DND-41 (cell line): ENCODE measurements around the gene KRTAP2-2.
"Not testable (repeated sequence)": the region's sequence is repeated elsewhere in the genome, so short reads cannot be mapped to it uniquely, and the experiment has no call there.

Experiments used
- ATAC-seq: fragments of 200-7000 bp; cut with Tn5 transposase; 3 replicates; pipeline ENCODE4 v1.9.1; 2021; ENCODE audit warnings: low read depth; ENCODE audit not compliant: insufficient read depth
- DNase-seq: peaks from one replicate; pipeline ENCODE4 v3.0.0-alpha.2; 2020
- H2AFZ ChIP-seq: 2 replicates; pipeline ENCODE4 v1.6.0; 2012; ENCODE audit warnings: low read depth, low read length
- H3K27ac ChIP-seq: 2 replicates; pipeline ENCODE4 v1.5.1; 2012; ENCODE audit warnings: low read length, inconsistent platforms
- H3K27me3 ChIP-seq: fragments of 200-600 bp; sonication (generic); 2 replicates; pipeline ENCODE4 v1.6.0; 2012; ENCODE audit warnings: low read length, mild to moderate bottlenecking, inconsistent platforms; ENCODE audit not compliant: insufficient read depth, poor library complexity
- H3K36me3 ChIP-seq: 2 replicates; pipeline ENCODE4 v1.5.1; 2012; ENCODE audit warnings: low read length, inconsistent platforms; ENCODE audit not compliant: insufficient read depth
- H3K4me1 ChIP-seq: 2 replicates; pipeline ENCODE4 v1.5.1; 2012; ENCODE audit warnings: mild to moderate bottlenecking, low read length; ENCODE audit not compliant: insufficient read depth
- H3K4me2 ChIP-seq: 2 replicates; pipeline ENCODE4 v1.6.0; 2012; ENCODE audit warnings: mild to moderate bottlenecking, moderate library complexity, low read length, inconsistent platforms; ENCODE audit not compliant: insufficient read depth
- H3K4me3 ChIP-seq, 2 experiments: fragments of 200-600 bp in 1 of 2; shearing (Covaris generic) in 1 of 2; 2 replicates each; pipeline ENCODE4 v1.5.1; 2012 to 2016; ENCODE audit warnings: inconsistent platforms in 2 of 2, low read length in 2 of 2, mild to moderate bottlenecking in 2 of 2, low read depth in 1 of 2, moderate library complexity in 1 of 2
- H3K79me2 ChIP-seq: 2 replicates; pipeline ENCODE4 v1.6.0; 2012; ENCODE audit warnings: low read length, inconsistent platforms; ENCODE audit not compliant: insufficient read depth
- H3K9ac ChIP-seq: 2 replicates; pipeline ENCODE4 v1.6.0; 2012; ENCODE audit warnings: low read depth, mild to moderate bottlenecking, inconsistent platforms, low read length, moderate library complexity
- H3K9me3 ChIP-seq: 2 replicates; pipeline ENCODE4 v1.5.1; 2012; ENCODE audit warnings: low read length, moderate library complexity, mild to moderate bottlenecking, inconsistent platforms; ENCODE audit not compliant: insufficient read depth, severe bottlenecking
- H4K20me1 ChIP-seq: 2 replicates; pipeline ENCODE4 v1.6.0; 2012; ENCODE audit warnings: low read length; ENCODE audit not compliant: insufficient read depth
- EZH2 ChIP-seq: IDR thresholded peaks from 3 replicates; pipeline ENCODE4 v1.6.1; 2012; ENCODE audit warnings: borderline replicate concordance, low read depth, mild to moderate bottlenecking, moderate library complexity, low read length, inconsistent platforms; ENCODE audit not compliant: severe bottlenecking
- TF ChIP-seq, protein P1 (sequence below): IDR thresholded peaks from 2 replicates; pipeline ENCODE4 v1.5.1; 2012; ENCODE audit warnings: borderline replicate concordance, low read length, moderate library complexity, mild to moderate bottlenecking; ENCODE audit not compliant: poor library complexity, severe bottlenecking; ENCODE audit errors: extremely low read depth

Gene KRTAP2-2

DNA sequence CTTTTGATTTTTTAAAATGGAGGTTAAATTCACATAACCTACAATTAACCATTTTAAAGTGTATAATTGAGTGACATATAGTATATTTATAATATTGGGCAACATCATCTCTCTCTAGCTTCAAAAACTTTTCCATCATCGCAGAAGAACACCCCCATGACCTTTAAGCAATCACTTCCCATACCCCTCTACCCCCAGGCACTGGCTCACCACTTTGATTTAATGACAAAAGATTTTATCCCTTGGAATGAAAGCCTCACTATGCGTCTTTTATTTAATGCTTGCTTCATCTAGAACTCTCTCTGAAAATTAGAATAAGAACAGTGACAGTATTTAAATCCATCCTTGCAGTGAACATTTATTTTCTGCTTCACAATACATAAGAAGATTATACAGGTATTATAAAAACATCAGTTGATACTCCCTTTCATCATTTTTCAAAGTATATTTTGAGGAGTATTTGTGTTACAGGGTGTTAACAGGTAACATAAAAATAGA lies 17.1 kb downstream of the KRTAP2-2 start:
- H3K9ac ChIP-seq, result no peak overlapping the region
- no peak overlapping the region for H3K27ac ChIP-seq
- no peaks in the 10 kb centered on the region for H3K36me3 ChIP-seq
- no peak for DNase-seq
- TF ChIP-seq, protein P1, sequence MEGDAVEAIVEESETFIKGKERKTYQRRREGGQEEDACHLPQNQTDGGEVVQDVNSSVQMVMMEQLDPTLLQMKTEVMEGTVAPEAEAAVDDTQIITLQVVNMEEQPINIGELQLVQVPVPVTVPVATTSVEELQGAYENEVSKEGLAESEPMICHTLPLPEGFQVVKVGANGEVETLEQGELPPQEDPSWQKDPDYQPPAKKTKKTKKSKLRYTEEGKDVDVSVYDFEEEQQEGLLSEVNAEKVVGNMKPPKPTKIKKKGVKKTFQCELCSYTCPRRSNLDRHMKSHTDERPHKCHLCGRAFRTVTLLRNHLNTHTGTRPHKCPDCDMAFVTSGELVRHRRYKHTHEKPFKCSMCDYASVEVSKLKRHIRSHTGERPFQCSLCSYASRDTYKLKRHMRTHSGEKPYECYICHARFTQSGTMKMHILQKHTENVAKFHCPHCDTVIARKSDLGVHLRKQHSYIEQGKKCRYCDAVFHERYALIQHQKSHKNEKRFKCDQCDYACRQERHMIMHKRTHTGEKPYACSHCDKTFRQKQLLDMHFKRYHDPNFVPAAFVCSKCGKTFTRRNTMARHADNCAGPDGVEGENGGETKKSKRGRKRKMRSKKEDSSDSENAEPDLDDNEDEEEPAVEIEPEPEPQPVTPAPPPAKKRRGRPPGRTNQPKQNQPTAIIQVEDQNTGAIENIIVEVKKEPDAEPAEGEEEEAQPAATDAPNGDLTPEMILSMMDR, result no peak
- no peak for TF ChIP-seq EZH2
- H3K27me3 ChIP-seq, result peaks cover 9% of the 10 kb centered on the region
- H3K9me3 ChIP-seq, result peaks cover 2% of the 10 kb centered on the region
- no peak for ATAC-seq
- H3K4me3 ChIP-seq, result no peak overlapping the region
- no peaks in the 10 kb centered on the region for H4K20me1 ChIP-seq
- H2AFZ ChIP-seq, result no peak overlapping the region
- no peaks in the 10 kb centered on the region for H3K4me1 ChIP-seq
- H3K4me2 ChIP-seq, result no peak overlapping the region
- H3K79me2 ChIP-seq, result no peaks in the 10 kb centered on the region

DNA sequence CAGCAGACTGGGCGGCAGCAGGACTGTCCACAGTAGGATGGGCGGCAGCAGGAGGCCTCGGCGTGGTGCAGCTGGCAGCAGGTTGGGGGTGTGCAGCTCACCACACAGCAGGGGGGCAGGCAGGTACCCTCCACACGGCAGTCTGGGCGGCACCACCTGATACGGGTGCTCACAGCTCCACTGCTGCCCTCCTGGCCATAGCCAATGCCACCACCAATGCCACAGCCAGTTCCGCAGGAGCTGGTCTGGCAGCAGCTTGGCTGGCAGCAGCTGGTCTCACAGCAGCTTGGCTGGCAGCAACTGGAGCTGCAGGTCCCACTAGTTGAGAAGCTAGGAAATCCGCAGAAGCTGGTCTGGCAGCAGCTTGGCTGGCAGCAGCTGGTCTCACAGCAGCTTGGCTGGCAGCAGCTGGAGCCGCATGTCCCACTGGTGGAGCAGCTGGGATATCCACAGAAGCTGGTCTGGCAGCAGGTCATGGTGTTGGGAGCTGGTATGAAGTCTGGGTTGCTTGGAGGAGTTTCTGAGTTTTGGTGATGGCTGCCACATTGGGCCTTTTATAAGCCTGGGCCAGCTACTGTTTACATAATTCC lies 20.6 kb downstream of the KRTAP2-2 start, which contains the start of gene KRTAP1-3:
KRTAP1-3 (minus strand) TSS at position 529 of the 590 bp plus-strand sequence; CDS start at position 476, 53 bp downstream.
- H3K27ac ChIP-seq, H3K4me2 ChIP-seq, H3K9me3 ChIP-seq, H3K4me1 ChIP-seq, H3K9ac ChIP-seq, H3K27me3 ChIP-seq, H3K36me3 ChIP-seq, H3K4me3 ChIP-seq, DNase-seq, ATAC-seq, H3K79me2 ChIP-seq, H2AFZ ChIP-seq, H4K20me1 ChIP-seq: not testable (repeated sequence)

DNA sequence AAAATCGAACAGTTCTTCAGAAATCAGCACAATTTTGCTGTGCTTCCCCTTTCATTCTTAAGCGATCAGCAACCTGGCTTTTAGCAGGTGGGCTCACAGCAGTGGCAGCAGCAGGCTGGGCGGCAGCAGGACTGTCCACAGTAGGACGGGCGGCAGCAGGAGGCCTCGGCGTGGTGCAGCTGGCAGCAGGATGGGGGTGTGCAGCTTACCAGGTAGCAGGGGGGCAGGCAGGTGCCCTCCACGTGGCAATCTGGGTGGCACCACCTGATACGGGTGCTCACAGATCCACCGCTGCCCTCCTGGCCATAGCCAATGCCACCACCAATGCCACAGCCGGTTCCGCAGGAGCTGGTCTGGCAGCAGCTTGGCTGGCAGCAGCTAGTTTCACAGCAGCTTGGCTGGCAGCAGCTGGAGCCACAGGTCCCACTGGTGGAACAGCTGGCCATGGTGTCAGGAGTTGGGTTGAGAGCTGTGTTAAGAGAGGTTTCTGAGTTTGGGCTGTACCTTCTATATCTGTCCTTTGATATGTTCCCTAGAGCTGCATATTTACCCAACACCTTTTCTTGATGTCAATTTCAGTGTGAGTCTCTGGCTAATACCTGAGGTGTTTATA lies 25.3 kb downstream of the KRTAP2-2 start, which contains the start of gene KRTAP1-4:
KRTAP1-4 (minus strand) TSS at position 563 of the 613 bp plus-strand sequence; CDS start at position 446, 117 bp downstream.
- H2AFZ ChIP-seq, result no peak within 1 kb of the TSS
- H3K36me3 ChIP-seq, result no peaks in the 10 kb centered on the region
- no peak within 1 kb of the TSS for H3K4me2 ChIP-seq
- H4K20me1 ChIP-seq, result no peaks in the 10 kb centered on the region
- no peak within 1 kb of the TSS for H3K9ac ChIP-seq
- ATAC-seq (no peak), DNase-seq (no peak)
- no peak within 1 kb of the TSS for H3K27ac ChIP-seq
- H3K4me3 ChIP-seq, result no peak within 1 kb of the TSS
- H3K9me3 ChIP-seq, result no peaks in the 10 kb centered on the region
- no peaks in the 10 kb centered on the region for H3K79me2 ChIP-seq
- peaks cover 11% of the 10 kb centered on the region for H3K27me3 ChIP-seq
- H3K4me1 ChIP-seq, result no peaks in the 10 kb centered on the region
- TF ChIP-seq, protein P1, result no peak
- TF ChIP-seq EZH2, result no peak

DNA sequence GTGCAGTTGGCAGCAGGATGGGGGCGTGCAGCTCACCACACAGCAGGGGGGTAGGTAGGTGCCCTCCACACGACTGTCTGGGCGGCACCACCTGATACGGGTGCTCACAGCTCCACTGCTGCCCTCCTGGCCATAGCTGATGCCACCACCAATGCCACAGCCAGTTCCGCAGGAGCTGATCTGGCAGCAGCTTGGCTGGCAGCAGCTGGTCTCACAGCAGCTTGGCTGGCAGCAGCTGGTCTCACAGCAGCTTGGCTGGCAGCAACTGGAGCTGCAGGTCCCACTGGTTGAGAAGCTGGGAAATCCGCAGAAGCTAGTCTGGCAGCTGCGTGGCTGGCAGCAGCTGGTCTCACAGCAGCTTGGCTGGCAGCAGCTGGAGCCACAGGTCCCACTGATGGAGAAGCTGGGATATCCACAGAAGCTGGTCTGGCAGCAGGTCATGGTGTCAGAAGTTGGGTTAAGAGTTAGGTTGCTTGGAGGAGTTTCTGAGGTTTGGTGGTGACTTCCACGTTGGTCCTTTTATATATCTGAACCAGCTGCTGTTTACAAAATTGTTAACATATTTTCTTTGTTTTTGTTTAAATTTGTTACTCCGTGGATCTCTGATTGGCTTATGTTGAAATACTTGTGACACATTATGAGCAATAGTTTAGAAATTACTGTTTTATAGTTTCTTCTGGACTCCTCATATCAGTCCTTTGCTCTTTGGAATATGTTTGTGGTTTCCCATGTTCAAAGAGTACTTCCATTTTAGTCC lies 28.1 kb downstream of the KRTAP2-2 start, which contains the start of gene KRTAP1-5:
KRTAP1-5 (minus strand) TSS at position 494 of the 757 bp plus-strand sequence; CDS start at position 441, 53 bp downstream.
- Histone ChIP-seq H3K9me3 (no peaks in the 10 kb centered on the region), H3K4me3 (no peak within 1 kb of the TSS), H3K27ac (no peak within 1 kb of the TSS), H4K20me1 (no peaks in the 10 kb centered on the region), H3K9ac (no peak within 1 kb of the TSS), H3K4me1 (no peaks in the 10 kb centered on the region), H3K36me3 (no peaks in the 10 kb centered on the region), H3K4me2 (no peak within 1 kb of the TSS), H3K79me2 (no peaks in the 10 kb centered on the region), H2AFZ (no peak within 1 kb of the TSS), H3K27me3 (peaks cover 14% of the 10 kb centered on the region)
- DNase-seq (no peak), ATAC-seq (no peak)
- TF ChIP-seq EZH2, result no peak
- TF ChIP-seq, protein P1, result no peak
